Natural killer cell treated with Interleukin-12 subunit alpha and Interleukin-12 subunit beta and Interleukin-15 and Interleukin-18, amount 100 ng/mL, for 72 hours (primary cell): ENCODE measurements around the gene CRELD2. TPM values are rescaled to one million over a fixed set of nuclear protein-coding genes. Genes with fewer than 3 reads are reported as not detected.
A peak's percentile ranks its signal among the peaks of the same experiment; 100 is the strongest.

Source experiments
- ATAC-seq, 2 donors: fragments of 150-1000 bp; cut with Tn5 transposase in 1 of 2; sonication (Bioruptor Pico), chemical (Tn5 transposase) in 1 of 2; 2 replicates each; pipeline ENCODE4 v1.10.0; 2021
- DNase-seq: peaks from one replicate; pipeline ENCODE4 v3.0.0; 2022; ENCODE audit warnings: low spot score
- H3K27ac Mint-ChIP-seq, 2 donors: 1 replicate in 1 of 2; 2 replicates in 1 of 2; pipeline ENCODE4 v1.8.0; 2022; ENCODE audit warnings: mixed read lengths in 2 of 2, mild to moderate bottlenecking in 1 of 2, moderate library complexity in 1 of 2
- H3K27me3 Mint-ChIP-seq, 2 donors: 1 replicate in 1 of 2; 2 replicates in 1 of 2; pipeline ENCODE4 v1.8.0; 2022; ENCODE audit warnings: mixed read lengths in 2 of 2
- H3K36me3 Mint-ChIP-seq: one replicate; pipeline ENCODE4 v1.8.0; 2022; ENCODE audit warnings: mixed read lengths
- H3K4me1 Mint-ChIP-seq, 2 donors: 1 replicate in 1 of 2; 2 replicates in 1 of 2; pipeline ENCODE4 v1.8.0; 2022; ENCODE audit warnings: low read depth in 2 of 2, mixed read lengths in 2 of 2, mild to moderate bottlenecking in 1 of 2
- H3K4me3 Mint-ChIP-seq: one replicate; pipeline ENCODE4 v1.8.0; 2022; ENCODE audit warnings: mixed read lengths
- H3K9me3 Mint-ChIP-seq: 2 replicates; pipeline ENCODE4 v1.8.0; 2022; ENCODE audit warnings: mixed read lengths
- total RNA-seq, 2 donors: library from RNA; stranded (reverse); gene quantifications; one replicate each; pipeline ENCODE4 v1.2.3, GENCODE V29; 2022

CRELD2 gene, protein sequence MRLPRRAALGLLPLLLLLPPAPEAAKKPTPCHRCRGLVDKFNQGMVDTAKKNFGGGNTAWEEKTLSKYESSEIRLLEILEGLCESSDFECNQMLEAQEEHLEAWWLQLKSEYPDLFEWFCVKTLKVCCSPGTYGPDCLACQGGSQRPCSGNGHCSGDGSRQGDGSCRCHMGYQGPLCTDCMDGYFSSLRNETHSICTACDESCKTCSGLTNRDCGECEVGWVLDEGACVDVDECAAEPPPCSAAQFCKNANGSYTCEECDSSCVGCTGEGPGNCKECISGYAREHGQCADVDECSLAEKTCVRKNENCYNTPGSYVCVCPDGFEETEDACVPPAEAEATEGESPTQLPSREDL
- 10 to 100 TPM; 59.5 to 75.7 TPM for total RNA-seq

DNA sequence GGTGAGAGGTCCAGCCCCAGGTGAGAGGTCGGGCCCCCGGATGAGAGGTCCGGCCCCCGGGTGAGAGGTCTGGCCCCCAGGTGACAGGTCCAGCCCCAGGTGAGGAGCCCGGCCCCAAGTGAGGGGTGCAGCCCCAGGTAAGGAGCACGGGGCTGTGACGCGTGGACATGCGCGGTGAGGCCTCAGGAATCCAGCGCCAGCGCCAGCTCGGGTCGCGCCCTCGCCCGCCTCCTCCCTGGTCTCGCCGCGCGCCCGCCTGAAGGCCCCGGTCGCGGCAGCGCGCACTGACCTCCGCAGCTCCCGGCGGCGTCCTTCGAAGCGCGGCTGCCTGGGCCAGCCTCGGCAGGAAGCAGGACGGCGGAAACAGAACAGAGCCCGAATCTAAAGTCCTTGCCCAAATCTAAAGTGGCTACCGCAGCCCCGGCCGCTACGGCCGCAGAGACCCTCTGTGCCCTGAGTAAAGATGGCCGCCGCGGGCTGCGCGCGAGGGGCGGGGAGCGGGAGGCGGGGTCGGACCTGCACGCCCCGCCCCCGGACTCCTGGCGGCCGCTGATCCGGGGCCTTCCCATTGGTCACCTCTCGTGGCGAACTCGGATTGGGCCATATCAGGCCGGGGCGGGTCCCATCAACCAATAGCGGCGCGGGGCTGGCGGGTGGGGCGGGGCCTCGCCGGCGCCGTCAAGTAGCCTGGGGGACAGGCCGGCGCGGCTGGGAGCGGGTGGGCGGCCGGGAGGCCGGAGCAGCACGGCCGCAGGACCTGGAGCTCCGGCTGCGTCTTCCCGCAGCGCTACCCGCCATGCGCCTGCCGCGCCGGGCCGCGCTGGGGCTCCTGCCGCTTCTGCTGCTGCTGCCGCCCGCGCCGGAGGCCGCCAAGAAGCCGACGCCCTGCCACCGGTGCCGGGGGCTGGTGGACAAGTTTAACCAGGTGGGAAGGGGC lies at the start of gene CRELD2, which contains the start of gene ALG12:
Gene CRELD2 (plus strand): TSS at position 661 of the 937 bp plus-strand sequence. CDS start 136 bp downstream, at position 797.
Gene ALG12 (minus strand): TSS at position 465 of the 937 bp plus-strand sequence. CDS start 4,673 bp downstream, outside the sequence.
- peak within 1 kb of the TSS; percentile 47 to 66 for H3K27ac Mint-ChIP-seq
- DNase-seq (peak; percentile 98), ATAC-seq (peak; percentile 98)
- peaks cover 10 to 11% of the 10 kb centered on the region in 2 donors for H3K4me1 Mint-ChIP-seq
- no peaks in the 10 kb centered on the region for H3K27me3 Mint-ChIP-seq
- no peaks in the 10 kb centered on the region for H3K9me3 Mint-ChIP-seq
- peak within 1 kb of the TSS; percentile 79 for H3K4me3 Mint-ChIP-seq
- no peaks in the 10 kb centered on the region for H3K36me3 Mint-ChIP-seq

DNA sequence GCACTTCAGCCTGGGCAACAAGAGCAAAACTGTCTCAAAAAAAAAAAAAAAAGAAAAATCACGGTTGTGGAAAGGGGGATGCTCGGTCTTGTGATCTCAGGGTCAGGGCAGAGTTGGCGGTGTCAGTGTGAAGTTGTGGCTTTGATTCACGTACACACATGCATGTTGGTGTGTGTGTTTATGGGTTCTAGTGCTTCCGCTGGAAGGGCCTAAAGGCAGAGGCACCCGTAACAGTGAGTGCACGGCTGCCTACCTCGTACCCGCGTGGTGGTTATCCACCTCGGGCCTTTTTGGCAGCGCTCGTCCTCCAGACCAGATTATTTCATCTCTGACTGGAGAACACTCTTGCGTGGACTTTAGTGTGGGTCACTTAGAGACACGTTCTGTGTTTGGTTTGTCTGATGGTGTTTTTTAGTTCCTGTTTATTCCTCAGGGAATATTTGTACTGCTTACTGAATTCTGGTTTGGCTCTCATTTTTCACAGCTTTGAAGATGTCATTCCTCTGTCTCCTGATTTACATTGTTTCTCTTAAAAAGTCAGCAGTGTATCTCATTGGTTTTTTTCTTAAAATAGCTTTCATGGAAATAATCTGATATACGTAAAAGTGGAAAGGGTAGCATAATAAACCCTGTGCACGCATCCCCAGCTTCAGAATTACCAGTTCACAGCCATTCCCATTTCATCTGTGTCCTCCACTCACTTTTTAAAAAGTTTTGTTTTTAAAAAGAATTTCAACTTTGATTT lies 49.2 kb upstream of the CRELD2 start:
- Mint-ChIP-seq H3K36me3 (peaks cover 38% of the 10 kb centered on the region), H3K4me3 (peak overlapping the region; percentile 60), H3K27me3 (no peaks in the 10 kb centered on the region), H3K9me3 (no peaks in the 10 kb centered on the region), H3K27ac (peak overlapping the region; percentile 9 to 12), H3K4me1 (peaks cover 65 to 68% of the 10 kb centered on the region in 2 donors)
- DNase-seq, result no peak
- peak; percentile 62 for ATAC-seq

DNA sequence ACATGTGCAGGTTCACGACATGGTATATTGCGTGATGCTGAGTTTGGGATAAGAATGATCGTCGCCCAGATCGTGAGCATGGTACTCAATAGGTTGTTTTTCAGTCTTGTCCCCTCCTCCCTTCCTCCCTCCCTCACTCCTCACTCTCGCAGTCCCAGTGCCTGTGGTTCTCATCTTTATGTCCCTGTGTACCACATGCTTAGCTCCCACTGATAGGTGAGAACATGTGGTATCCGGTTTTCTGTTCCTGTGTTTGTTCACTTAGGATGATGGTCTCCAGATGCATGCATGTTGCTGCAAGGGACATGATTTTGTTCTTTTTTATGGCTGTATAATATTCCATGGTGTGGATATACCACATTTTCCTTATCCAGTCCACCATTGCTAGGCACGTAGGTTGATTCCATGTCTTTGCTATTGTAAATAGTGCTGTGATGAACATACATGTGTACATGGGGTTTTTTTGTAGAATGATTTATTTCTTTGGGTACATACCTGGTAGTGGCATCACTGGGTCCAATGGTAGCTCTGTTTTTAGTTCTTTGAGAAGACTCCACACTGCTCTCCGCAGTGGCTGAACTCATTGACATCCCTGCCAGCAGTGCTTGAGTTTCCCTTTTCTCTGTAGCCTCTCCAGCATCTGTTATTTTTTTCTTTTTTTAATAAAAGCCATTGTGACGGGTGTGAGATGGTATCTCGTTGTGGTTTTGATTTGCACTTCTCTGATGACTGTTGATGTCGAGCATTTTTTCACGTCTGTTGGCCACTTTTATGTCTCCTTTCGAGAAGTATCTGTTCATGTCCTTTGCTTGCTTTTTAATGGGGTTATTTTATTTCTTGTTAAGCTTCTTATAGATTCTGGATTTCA lies 48.4 kb upstream of the CRELD2 start:
- no peaks in the 10 kb centered on the region for H3K27me3 Mint-ChIP-seq
- ATAC-seq (peak in 1 of 2 donors; percentile 33), DNase-seq (no peak)
- H3K9me3 Mint-ChIP-seq, result no peaks in the 10 kb centered on the region
- H3K4me3 Mint-ChIP-seq, result peak overlapping the region; percentile 60
- H3K27ac Mint-ChIP-seq, result peak overlapping the region; percentile 9 to 12
- peaks cover 63 to 68% of the 10 kb centered on the region in 2 donors for H3K4me1 Mint-ChIP-seq
- peaks cover 38% of the 10 kb centered on the region for H3K36me3 Mint-ChIP-seq

DNA sequence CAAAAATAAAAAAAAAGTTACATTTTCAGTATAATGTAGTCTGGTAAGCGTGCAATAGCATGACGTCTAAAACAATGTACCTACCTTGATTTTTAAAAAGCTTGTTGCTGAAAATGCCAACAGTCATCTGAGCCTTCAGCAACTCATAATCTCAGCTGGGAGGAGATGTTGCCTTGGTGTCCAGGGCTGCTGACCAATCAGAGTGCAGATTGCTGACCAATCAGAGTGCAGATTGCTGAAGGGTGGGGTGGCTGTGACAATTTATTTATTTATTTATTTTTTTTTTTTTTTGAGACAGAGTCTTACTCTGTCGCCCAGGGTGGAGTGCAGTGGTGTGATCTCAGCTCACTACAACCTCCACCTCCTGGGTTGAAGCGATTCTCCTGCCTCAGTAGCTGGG lies 47.0 kb upstream of the CRELD2 start:
- Mint-ChIP-seq H3K4me3 (no peak overlapping the region), H3K4me1 (peaks cover 54 to 57% of the 10 kb centered on the region in 2 donors), H3K36me3 (peaks cover 29% of the 10 kb centered on the region), H3K9me3 (no peaks in the 10 kb centered on the region), H3K27ac (no peak overlapping the region), H3K27me3 (no peaks in the 10 kb centered on the region)
- ATAC-seq, result no peak
- DNase-seq, result no peak

DNA sequence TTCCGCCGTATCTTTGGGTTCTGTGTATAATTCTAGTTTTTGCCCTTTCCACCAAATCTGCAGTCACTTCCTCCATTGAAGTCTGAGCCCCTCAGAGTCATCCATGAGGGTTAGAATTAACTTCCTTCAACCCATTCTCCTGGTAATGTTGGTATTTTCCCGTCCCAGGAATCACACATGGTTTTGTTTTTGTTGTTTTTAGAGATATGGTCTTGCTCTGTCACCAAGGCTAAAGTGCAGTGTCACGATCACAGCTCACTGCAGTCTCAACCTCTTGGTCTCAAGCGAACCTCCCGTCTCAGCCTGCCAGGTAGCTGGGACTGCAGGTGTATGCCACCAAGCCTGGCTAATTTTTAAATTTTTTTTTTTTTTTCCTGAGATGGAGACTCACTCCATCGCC lies 46.1 kb upstream of the CRELD2 start:
- DNase-seq (no peak), ATAC-seq (no peak)
- Mint-ChIP-seq H3K27me3 (no peaks in the 10 kb centered on the region), H3K36me3 (peaks cover 20% of the 10 kb centered on the region), H3K4me1 (peaks cover 45 to 48% of the 10 kb centered on the region in 2 donors), H3K4me3 (no peak overlapping the region), H3K27ac (no peak overlapping the region), H3K9me3 (no peaks in the 10 kb centered on the region)

DNA sequence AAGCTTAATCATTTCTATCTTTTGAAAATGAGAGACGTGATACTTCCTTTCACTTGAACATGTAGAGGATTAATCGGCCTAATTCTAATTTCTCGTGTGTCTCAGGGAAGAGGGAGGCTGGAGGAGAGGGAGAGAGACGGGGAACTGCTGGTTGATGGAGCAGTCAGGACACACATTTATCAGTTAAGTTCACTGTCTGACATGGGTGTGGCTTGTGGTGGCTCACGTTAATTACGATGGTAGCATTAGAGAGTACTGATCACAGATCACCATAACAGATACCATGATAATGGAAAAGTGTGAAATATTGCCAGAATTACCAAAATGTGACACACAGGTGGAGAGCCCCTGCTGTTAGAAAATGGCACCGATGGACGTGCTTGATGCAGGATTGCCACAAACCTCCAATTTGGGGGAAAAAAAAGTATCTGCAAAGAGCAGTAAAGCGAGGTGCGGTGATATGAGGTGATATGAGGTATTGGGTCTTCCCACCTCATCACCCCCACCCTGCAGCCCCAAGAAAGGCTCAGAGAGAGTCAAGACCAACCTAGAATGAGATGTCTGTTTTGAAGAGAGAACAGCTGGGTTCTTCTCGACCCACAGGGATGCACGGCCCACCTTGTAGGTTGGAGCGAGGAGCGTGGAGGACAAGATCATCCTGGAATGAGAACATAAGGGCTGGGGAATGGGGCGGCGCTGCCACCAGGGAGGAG lies 45.0 kb upstream of the CRELD2 start:
- Mint-ChIP-seq H3K9me3 (no peaks in the 10 kb centered on the region), H3K36me3 (peaks cover 18% of the 10 kb centered on the region), H3K4me1 (peaks cover 38 to 39% of the 10 kb centered on the region in 2 donors)

DNA sequence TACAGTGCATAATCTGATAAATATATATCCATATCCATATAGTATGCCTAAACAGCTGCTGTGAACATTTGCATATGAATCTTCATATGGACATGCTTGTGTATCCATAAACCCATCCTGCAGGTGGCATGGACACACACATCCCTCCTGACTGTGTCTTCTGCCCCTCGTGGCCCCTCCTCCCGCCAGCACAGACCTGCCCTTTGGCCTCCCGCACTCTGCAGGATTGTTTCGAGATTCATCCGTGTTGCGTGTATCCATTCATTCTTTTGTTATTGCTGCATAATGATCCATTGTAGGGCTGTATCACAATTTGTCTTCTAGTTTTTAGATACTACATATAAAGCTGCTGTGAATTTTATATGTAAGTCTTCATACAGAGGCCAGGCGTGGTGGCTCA lies 40.8 kb upstream of the CRELD2 start:
- H3K36me3 Mint-ChIP-seq, result no peaks in the 10 kb centered on the region
- no peaks in the 10 kb centered on the region for H3K9me3 Mint-ChIP-seq
- no peak for DNase-seq
- H3K4me3 Mint-ChIP-seq, result no peak overlapping the region
- H3K27ac Mint-ChIP-seq, result no peak overlapping the region
- peaks cover 26% of the 10 kb centered on the region in 2 donors for H3K4me1 Mint-ChIP-seq
- H3K27me3 Mint-ChIP-seq, result no peaks in the 10 kb centered on the region
- no peak for ATAC-seq

More for the DNA sequence above, 45.0 kb upstream of the CRELD2 start:
- Mint-ChIP-seq H3K4me3 (no peak overlapping the region), H3K27me3 (no peaks in the 10 kb centered on the region), H3K27ac (no peak overlapping the region)
- no peak for ATAC-seq
- DNase-seq, result no peak

DNA sequence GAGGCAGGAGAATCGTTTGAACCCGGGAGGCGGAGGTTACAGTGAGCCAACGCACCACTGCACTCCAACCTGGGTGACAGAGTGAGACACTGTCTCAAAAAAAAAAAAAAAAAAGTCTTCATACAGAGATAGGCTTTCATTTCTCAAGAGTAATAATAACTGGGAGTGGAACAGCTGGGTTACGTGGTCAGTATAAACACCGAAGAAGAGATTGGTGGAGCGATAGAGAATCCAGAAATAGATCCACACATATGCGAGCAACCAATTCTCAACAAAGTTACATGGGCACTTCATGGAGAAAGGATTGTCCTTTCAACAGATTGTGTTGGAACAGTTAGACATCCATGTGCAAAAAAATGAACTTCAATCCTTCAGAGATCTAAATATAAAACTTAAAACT lies 40.2 kb upstream of the CRELD2 start:
- Mint-ChIP-seq H3K4me3 (no peak overlapping the region), H3K27ac (no peak overlapping the region), H3K9me3 (no peaks in the 10 kb centered on the region), H3K27me3 (no peaks in the 10 kb centered on the region), H3K36me3 (no peaks in the 10 kb centered on the region), H3K4me1 (peaks cover 29% of the 10 kb centered on the region in 2 donors)
- no peak for ATAC-seq
- no peak for DNase-seq

DNA sequence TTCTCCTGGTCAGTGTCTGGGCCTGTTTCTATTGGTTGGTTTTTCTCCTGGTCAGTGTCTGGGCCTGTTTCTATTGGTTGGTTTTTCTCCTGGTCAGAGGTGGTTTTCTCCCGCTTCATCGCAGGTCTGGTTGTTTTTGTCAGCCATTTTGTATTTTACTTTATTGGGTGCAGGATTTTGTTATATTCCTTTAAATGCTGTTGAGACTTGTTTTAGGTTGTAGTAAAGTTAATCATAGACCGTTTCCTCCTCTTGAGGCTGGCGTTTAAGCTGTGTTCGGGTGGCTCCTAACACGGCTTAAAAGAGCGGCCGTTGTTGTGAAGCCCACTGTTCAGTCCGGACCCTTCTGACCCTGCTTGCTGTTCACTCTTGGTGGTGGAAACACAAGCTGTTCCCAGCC lies 38.6 kb upstream of the CRELD2 start:
- Mint-ChIP-seq H3K36me3 (no peaks in the 10 kb centered on the region), H3K27me3 (no peaks in the 10 kb centered on the region), H3K4me3 (peak overlapping the region; percentile 72), H3K4me1 (peaks cover 28% of the 10 kb centered on the region in 2 donors), H3K27ac (peak overlapping the region in 1 of 2 donors; percentile 54), H3K9me3 (no peaks in the 10 kb centered on the region)
- DNase-seq (no peak), ATAC-seq (no peak)

DNA sequence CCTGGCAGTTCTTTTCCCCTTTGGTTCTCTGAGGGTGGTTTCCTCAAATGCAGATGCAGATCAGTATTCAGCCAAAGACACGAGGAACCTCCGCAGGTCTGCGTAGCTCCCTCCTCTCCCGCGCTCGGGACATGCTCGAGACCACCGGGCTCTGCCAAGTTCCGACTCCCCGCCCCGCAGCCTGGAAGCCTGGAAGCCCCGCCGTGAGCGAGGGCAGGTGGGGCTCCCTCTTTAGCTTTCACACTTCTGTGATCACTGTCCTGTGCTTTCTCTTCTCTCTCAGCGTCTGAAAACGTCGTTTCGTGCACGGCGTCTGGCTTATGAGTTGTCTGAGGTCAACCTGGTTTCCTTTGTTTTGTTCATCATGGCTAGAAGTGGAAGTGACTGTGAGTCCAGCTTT lies 38.2 kb upstream of the CRELD2 start:
- ATAC-seq (peak in 1 of 2 donors; percentile 54), DNase-seq (no peak)
- peak overlapping the region in 1 of 2 donors; percentile 54 for H3K27ac Mint-ChIP-seq
- no peaks in the 10 kb centered on the region for H3K27me3 Mint-ChIP-seq
- H3K4me3 Mint-ChIP-seq, result peak overlapping the region; percentile 72
- no peaks in the 10 kb centered on the region for H3K36me3 Mint-ChIP-seq
- no peaks in the 10 kb centered on the region for H3K9me3 Mint-ChIP-seq
- peaks cover 28% of the 10 kb centered on the region in 2 donors for H3K4me1 Mint-ChIP-seq

DNA sequence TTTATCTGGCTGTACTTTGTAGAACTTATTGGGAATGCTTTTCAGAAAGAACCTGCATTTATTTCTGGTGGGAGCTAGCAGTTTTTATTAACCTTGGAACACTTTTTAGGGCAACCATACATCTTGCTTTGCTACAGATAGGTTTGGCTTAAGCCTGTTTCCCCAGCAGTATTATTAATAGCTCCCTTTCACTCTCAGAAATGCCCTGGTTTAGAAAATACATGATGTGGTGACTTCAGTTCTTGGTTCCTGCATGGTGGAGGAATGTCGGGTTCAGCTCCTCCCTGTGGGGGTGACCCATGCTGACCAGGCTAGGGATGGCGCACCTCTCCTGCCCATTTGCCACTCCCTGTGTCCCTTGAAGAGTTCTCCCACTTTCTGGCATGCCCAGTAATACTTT lies 36.6 kb upstream of the CRELD2 start:
- ATAC-seq, result no peak

More for the DNA sequence above, 36.6 kb upstream of the CRELD2 start:
- H3K27me3 Mint-ChIP-seq, result no peaks in the 10 kb centered on the region
- H3K4me1 Mint-ChIP-seq, result peaks cover 28 to 31% of the 10 kb centered on the region in 2 donors
- H3K36me3 Mint-ChIP-seq, result no peaks in the 10 kb centered on the region
- H3K27ac Mint-ChIP-seq, result no peak overlapping the region
- no peaks in the 10 kb centered on the region for H3K9me3 Mint-ChIP-seq
- DNase-seq, result no peak
- no peak overlapping the region for H3K4me3 Mint-ChIP-seq
